ENCODE results near the gene PRDM16.
"Not testable (repeated sequence)": the region's sequence is repeated elsewhere in the genome, so short reads cannot be mapped to it uniquely, and the experiment has no call there.

Gene PRDM16

GRCh38 chr1:3237570-3237969 is 168.6 kb downstream of the PRDM16 start:
- H3K36me3 ChIP-seq (ENCODE audit: insufficient read depth, low read length) = no peaks in the 10 kb centered on the region
- no peaks in the 10 kb centered on the region for H3K9me3 ChIP-seq (ENCODE audit: control insufficient read depth, insufficient read depth, low read length)
- H3K9ac ChIP-seq (ENCODE audit: low read depth, low read length) = no peak overlapping the region
- no peaks in the 10 kb centered on the region for H3K4me1 ChIP-seq (ENCODE audit: insufficient read depth, low read length)

- Histone ChIP-seq H3K9ac (ENCODE audit: low read depth, low read length) (no peak overlapping the region), H3K4me1 (ENCODE audit: insufficient read depth, low read length) (no peaks in the 10 kb centered on the region), H3K36me3 (ENCODE audit: insufficient read depth, low read length) (no peaks in the 10 kb centered on the region), H3K9me3 (ENCODE audit: control insufficient read depth, insufficient read depth, low read length) (no peaks in the 10 kb centered on the region)
Observed at GRCh38 chr1:3237994-3238702, 169.1 kb downstream of the PRDM16 start.

- no peak overlapping the region for H3K9ac ChIP-seq (ENCODE audit: low read depth, low read length)
- no peaks in the 10 kb centered on the region for H3K9me3 ChIP-seq (ENCODE audit: control insufficient read depth, insufficient read depth, low read length)
Observed at GRCh38 chr1:3238703-3239278, 169.8 kb downstream of the PRDM16 start.

GRCh38 chr1:3239991-3240390 is 171.0 kb downstream of the PRDM16 start:
- H3K9ac ChIP-seq (ENCODE audit: low read depth, low read length); H3K4me1 ChIP-seq (ENCODE audit: insufficient read depth, low read length); H3K36me3 ChIP-seq (ENCODE audit: insufficient read depth, low read length); H3K9me3 ChIP-seq (ENCODE audit: control insufficient read depth, insufficient read depth, low read length): not testable (repeated sequence)

More at GRCh38 chr1:3238703-3239278, 169.8 kb downstream of the PRDM16 start:
- Histone ChIP-seq H3K4me1 (ENCODE audit: insufficient read depth, low read length) (no peaks in the 10 kb centered on the region), H3K36me3 (ENCODE audit: insufficient read depth, low read length) (no peaks in the 10 kb centered on the region)

DNA sequence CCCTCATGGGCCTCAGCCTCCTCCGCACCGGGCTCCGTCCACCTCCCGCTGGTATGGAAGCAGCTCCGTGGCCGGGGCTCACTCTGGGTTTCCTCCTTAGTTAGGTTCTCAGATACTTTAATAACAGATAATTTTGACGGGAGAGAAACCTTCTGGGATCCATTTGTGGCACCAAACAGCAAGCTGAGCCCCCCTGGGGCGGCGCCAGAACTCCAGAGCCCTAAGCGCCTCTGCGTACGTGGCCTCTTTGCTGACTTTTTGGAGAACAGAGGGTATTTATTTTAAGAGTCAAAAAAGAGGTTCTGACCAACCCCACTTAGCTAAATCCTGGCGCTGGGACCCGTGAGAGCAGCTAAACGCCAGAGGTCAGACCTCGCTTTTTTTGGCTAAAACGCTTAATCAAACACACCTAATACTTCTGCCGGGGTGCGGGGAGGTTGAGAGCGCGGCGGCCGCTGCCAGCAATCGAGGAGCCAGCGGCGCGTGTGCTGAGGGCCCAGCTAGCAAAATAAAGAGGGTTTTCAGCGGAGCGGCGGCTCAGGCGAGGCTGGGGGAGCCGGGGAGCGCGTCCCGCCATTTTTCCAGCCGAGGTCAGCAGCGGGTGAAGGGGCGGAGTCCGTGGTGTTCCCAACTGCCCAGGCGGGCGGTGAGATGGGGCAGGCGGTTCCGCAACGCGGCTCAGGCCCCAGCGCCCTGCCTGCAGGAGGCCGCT is 171.7 kb downstream of the PRDM16 start:
- H3K4me1 ChIP-seq (ENCODE audit: insufficient read depth, low read length) = no peaks in the 10 kb centered on the region
- no peaks in the 10 kb centered on the region for H3K36me3 ChIP-seq (ENCODE audit: insufficient read depth, low read length)
- H3K9me3 ChIP-seq (ENCODE audit: control insufficient read depth, insufficient read depth, low read length) = no peaks in the 10 kb centered on the region
- no peak overlapping the region for H3K9ac ChIP-seq (ENCODE audit: low read depth, low read length)

GRCh38 chr1:3241236-3241550 is 172.2 kb downstream of the PRDM16 start:
- no peaks in the 10 kb centered on the region for H3K4me1 ChIP-seq (ENCODE audit: insufficient read depth, low read length)
- no peaks in the 10 kb centered on the region for H3K9me3 ChIP-seq (ENCODE audit: control insufficient read depth, insufficient read depth, low read length)
- no peak overlapping the region for H3K9ac ChIP-seq (ENCODE audit: low read depth, low read length)
- H3K36me3 ChIP-seq (ENCODE audit: insufficient read depth, low read length) = no peaks in the 10 kb centered on the region

DNA sequence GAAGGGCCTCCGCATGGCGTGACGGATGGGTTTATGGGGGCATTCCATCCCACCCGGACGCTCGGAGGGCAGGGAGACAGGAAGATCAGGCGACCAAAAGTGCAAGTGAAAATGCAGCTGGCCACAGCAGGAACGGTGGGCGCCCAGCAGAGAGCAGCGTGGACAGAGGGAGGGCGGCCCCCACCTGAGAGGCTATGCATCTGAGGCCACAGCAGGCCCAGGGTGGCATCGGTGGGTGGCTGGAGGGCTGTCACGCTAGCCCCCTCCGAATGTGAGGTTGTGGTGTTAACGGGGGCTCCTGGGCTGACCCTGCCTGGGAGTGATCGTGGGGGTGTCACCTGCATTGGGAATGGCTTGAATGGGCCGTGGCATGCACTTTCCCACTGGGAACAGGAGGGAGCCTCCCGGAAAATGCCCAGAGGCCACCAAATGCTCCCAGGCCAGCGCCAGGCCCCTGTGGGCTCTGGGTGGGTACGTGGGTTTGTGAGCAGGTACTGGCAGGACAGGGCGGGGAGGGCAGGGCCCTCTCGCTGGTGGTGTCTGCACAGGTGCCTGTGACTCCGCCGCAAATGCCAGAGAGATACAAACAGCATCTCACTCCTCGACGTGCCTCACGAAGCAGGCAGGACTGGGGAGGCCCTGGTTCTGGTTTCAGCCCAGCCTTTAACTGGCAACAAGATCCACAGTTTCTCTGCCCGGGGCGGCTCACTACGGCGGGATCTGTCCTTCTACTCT is 172.8 kb downstream of the PRDM16 start:
- Histone ChIP-seq H3K9ac (ENCODE audit: low read depth, low read length) (no peak overlapping the region), H3K9me3 (ENCODE audit: control insufficient read depth, insufficient read depth, low read length) (no peaks in the 10 kb centered on the region), H3K4me1 (ENCODE audit: insufficient read depth, low read length) (no peaks in the 10 kb centered on the region), H3K36me3 (ENCODE audit: insufficient read depth, low read length) (no peaks in the 10 kb centered on the region)

GRCh38 chr1:3242408-3243260 is 173.6 kb downstream of the PRDM16 start:
- Histone ChIP-seq H3K36me3 (ENCODE audit: insufficient read depth, low read length) (no peaks in the 10 kb centered on the region), H3K9ac (ENCODE audit: low read depth, low read length) (no peak overlapping the region), H3K4me1 (ENCODE audit: insufficient read depth, low read length) (no peaks in the 10 kb centered on the region), H3K9me3 (ENCODE audit: control insufficient read depth, insufficient read depth, low read length) (no peaks in the 10 kb centered on the region)

DNA sequence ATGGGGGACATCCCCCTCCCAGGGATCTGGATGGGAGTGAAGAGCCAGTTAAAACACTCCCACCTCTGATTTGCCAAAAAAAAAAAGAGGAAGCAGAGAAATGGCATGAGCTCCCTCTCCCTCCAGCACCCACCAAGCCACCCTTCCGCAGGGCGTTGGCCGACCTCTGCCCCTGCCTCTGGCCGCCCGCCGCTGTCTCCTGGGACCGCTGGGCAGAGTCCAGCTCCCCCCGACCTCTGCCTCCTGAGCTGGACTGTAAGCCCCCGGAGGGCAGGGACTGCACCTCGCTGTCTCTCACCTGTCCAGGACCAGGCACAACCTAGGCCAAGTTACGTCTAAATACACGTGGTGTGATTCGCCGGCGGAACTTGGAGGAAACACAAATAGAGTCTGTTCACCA is 174.3 kb downstream of the PRDM16 start:
- no peak overlapping the region for H3K9ac ChIP-seq (ENCODE audit: low read depth, low read length)
- no peaks in the 10 kb centered on the region for H3K36me3 ChIP-seq (ENCODE audit: insufficient read depth, low read length)
- no peaks in the 10 kb centered on the region for H3K4me1 ChIP-seq (ENCODE audit: insufficient read depth, low read length)
- H3K9me3 ChIP-seq (ENCODE audit: control insufficient read depth, insufficient read depth, low read length) = no peaks in the 10 kb centered on the region

GRCh38 chr1:3244025-3244926 is 175.3 kb downstream of the PRDM16 start:
- Histone ChIP-seq H3K9ac (ENCODE audit: low read depth, low read length) (no peak overlapping the region), H3K9me3 (ENCODE audit: control insufficient read depth, insufficient read depth, low read length) (no peaks in the 10 kb centered on the region), H3K36me3 (ENCODE audit: insufficient read depth, low read length) (no peaks in the 10 kb centered on the region), H3K4me1 (ENCODE audit: insufficient read depth, low read length) (no peaks in the 10 kb centered on the region)

DNA sequence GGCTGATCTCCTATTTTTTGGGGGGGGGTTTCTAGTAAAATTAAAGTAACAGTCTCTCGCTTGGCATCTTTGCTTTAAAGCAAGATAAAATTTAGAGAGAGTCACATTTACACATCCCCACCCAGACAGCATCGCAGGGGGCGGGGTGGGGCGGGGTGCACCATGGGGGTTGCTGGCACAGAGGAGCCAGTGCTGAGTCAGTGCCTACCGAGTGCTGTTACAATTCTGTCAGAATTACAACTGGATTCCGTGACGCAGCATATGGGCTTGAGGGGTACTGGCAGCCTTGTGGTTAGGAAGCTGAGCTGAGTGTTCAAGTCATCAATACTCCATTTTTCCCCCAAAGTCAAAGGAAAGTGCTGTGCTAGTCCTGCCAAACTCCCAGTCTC is 175.9 kb downstream of the PRDM16 start:
- Histone ChIP-seq H3K36me3 (ENCODE audit: insufficient read depth, low read length) (no peaks in the 10 kb centered on the region), H3K4me1 (ENCODE audit: insufficient read depth, low read length) (no peaks in the 10 kb centered on the region), H3K9ac (ENCODE audit: low read depth, low read length) (no peak overlapping the region), H3K9me3 (ENCODE audit: control insufficient read depth, insufficient read depth, low read length) (no peaks in the 10 kb centered on the region)

GRCh38 chr1:3245344-3245743 is 176.3 kb downstream of the PRDM16 start:
- Histone ChIP-seq H3K9ac (ENCODE audit: low read depth, low read length) (no peak overlapping the region), H3K9me3 (ENCODE audit: control insufficient read depth, insufficient read depth, low read length) (no peaks in the 10 kb centered on the region), H3K36me3 (ENCODE audit: insufficient read depth, low read length) (no peaks in the 10 kb centered on the region), H3K4me1 (ENCODE audit: insufficient read depth, low read length) (no peaks in the 10 kb centered on the region)

GRCh38 chr1:3245768-3246167 is 176.8 kb downstream of the PRDM16 start:
- H3K36me3 ChIP-seq (ENCODE audit: insufficient read depth, low read length) = no peaks in the 10 kb centered on the region
- no peaks in the 10 kb centered on the region for H3K9me3 ChIP-seq (ENCODE audit: control insufficient read depth, insufficient read depth, low read length)
- H3K4me1 ChIP-seq (ENCODE audit: insufficient read depth, low read length) = no peaks in the 10 kb centered on the region
- no peak overlapping the region for H3K9ac ChIP-seq (ENCODE audit: low read depth, low read length)
